WTC11 (cell line): ENCODE results near the gene MAN2B1. TPM values are rescaled to one million over a fixed set of nuclear protein-coding genes. Genes with fewer than 3 reads are reported as not detected.

Source experiments
- ATAC-seq: fragments of 200-7000 bp; cut with Tn5 transposase; 2 replicates; pipeline ENCODE4 v1.10.0; 2021; ENCODE audit warnings: mild to moderate bottlenecking, moderate library complexity
- CTCF ChIA-PET: fragments of 300-600 bp; sonication (Branson Sonifier 250); formaldehyde crosslinking; loops from one replicate; lab custom pipeline; 2021; ENCODE audit warnings: antibody characterized with exemption; lab: Charles Lee
- POLR2A ChIA-PET: fragments of 350-600 bp; sonication (Branson Sonifier 250); formaldehyde crosslinking; loops from one replicate; lab custom pipeline; 2021; ENCODE audit warnings: antibody characterized with exemption; lab: Charles Lee
- DNase-seq: peaks from one replicate; pipeline ENCODE4 v3.0.0; 2021; ENCODE audit warnings: low spot score
- H3K27ac Mint-ChIP-seq: 2 replicates; pipeline ENCODE4 v1.8.0; 2021; ENCODE audit warnings: mixed read lengths
- H3K27me3 Mint-ChIP-seq: 2 replicates; pipeline ENCODE4 v1.8.0; 2021; ENCODE audit warnings: low read depth, mild to moderate bottlenecking, moderate library complexity, mixed read lengths
- H3K36me3 Mint-ChIP-seq: 2 replicates; pipeline ENCODE4 v1.8.0; 2021; ENCODE audit warnings: mixed read lengths
- H3K4me1 Mint-ChIP-seq: 2 replicates; pipeline ENCODE4 v1.8.0; 2022; ENCODE audit warnings: mixed read lengths
- H3K4me3 Mint-ChIP-seq: 2 replicates; pipeline ENCODE4 v1.8.0; 2021; ENCODE audit warnings: mild to moderate bottlenecking, moderate library complexity, mixed read lengths
- H3K9me3 Mint-ChIP-seq: 2 replicates; pipeline ENCODE4 v1.8.0; 2021; ENCODE audit warnings: mixed read lengths
- CBFB ChIP-seq: sonication (generic); formaldehyde crosslinking; IDR thresholded peaks from 2 replicates; pipeline ENCODE4 v1.8.1; 2022; ENCODE audit warnings: mild to moderate bottlenecking, low read depth, missing genetic modification reagents
- CREB1 ChIP-seq: sonication (generic); formaldehyde crosslinking; IDR thresholded peaks from 2 replicates; pipeline ENCODE4 v1.8.0; 2023; ENCODE audit warnings: mild to moderate bottlenecking, missing genetic modification reagents
- ELF4 ChIP-seq: sonication (generic); formaldehyde crosslinking; IDR thresholded peaks from 2 replicates; pipeline ENCODE4 v1.8.1; 2022; ENCODE audit warnings: low read depth, mild to moderate bottlenecking, moderate library complexity, missing genetic modification reagents
- EMX1 ChIP-seq: fragments of 250-450 bp; sonication (Bioruptor Pico); IDR thresholded peaks from 2 replicates; pipeline ENCODE4 v1.8.0; 2021; ENCODE audit warnings: mild to moderate bottlenecking
- GABPB1 ChIP-seq: sonication (generic); formaldehyde crosslinking; IDR thresholded peaks from 2 replicates; pipeline ENCODE4 v1.8.1; 2023; ENCODE audit warnings: mild to moderate bottlenecking, missing genetic modification reagents
- GRHL2 ChIP-seq: fragments of 250-450 bp; sonication (Bioruptor Pico); IDR thresholded peaks from 2 replicates; pipeline ENCODE4 v1.8.0; 2022; ENCODE audit warnings: mild to moderate bottlenecking, moderate library complexity; ENCODE audit not compliant: insufficient replicate concordance, severe bottlenecking
- HMGXB4 ChIP-seq: sonication (generic); formaldehyde crosslinking; IDR thresholded peaks from 2 replicates; pipeline ENCODE4 v1.8.1; 2023; ENCODE audit warnings: mild to moderate bottlenecking, moderate library complexity, missing genetic modification reagents
- IRF1 ChIP-seq: sonication (generic); formaldehyde crosslinking; IDR thresholded peaks from 2 replicates; pipeline ENCODE4 v1.8.0; 2023; ENCODE audit warnings: missing genetic modification reagents
- KAT7 ChIP-seq: sonication (generic); formaldehyde crosslinking; IDR thresholded peaks from 2 replicates; pipeline ENCODE4 v1.8.1; 2023; ENCODE audit warnings: missing genetic modification reagents, mild to moderate bottlenecking, borderline replicate concordance
- MLX ChIP-seq: sonication (generic); formaldehyde crosslinking; IDR thresholded peaks from 2 replicates; pipeline ENCODE4 v1.8.1; 2023; ENCODE audit warnings: mild to moderate bottlenecking, missing genetic modification reagents, moderate library complexity
- MXD4 ChIP-seq: fragments of 250-450 bp; sonication (Bioruptor Pico); IDR thresholded peaks from 2 replicates; pipeline ENCODE4 v1.8.0; 2021; ENCODE audit warnings: mild to moderate bottlenecking, moderate library complexity, borderline replicate concordance
- NFE2L1 ChIP-seq: sonication (generic); formaldehyde crosslinking; IDR thresholded peaks from 2 replicates; pipeline ENCODE4 v1.8.1; 2023; ENCODE audit warnings: missing genetic modification reagents
- NR1H2 ChIP-seq: sonication (generic); formaldehyde crosslinking; IDR thresholded peaks from 2 replicates; pipeline ENCODE4 v1.9.0; 2021; ENCODE audit warnings: mild to moderate bottlenecking, moderate library complexity, missing genetic modification reagents
- NR2C2 ChIP-seq: sonication (generic); formaldehyde crosslinking; IDR thresholded peaks from 2 replicates; pipeline ENCODE4 v1.8.0; 2022; ENCODE audit warnings: mild to moderate bottlenecking, missing genetic modification reagents
- PRDM15 ChIP-seq: sonication (generic); formaldehyde crosslinking; IDR thresholded peaks from 2 replicates; pipeline ENCODE4 v1.8.0; 2022; ENCODE audit warnings: missing genetic modification reagents
- SOX15 ChIP-seq: fragments of 250-450 bp; sonication (Bioruptor Pico); IDR thresholded peaks from 2 replicates; pipeline ENCODE4 v1.9.0; 2021; ENCODE audit warnings: mild to moderate bottlenecking
- STAT6 ChIP-seq: sonication (generic); formaldehyde crosslinking; conservative IDR thresholded peaks from 2 replicates; pipeline ENCODE4 v1.8.1; 2023; ENCODE audit warnings: mild to moderate bottlenecking, low read depth, missing genetic modification reagents, moderate library complexity
- TP53 ChIP-seq: sonication (generic); formaldehyde crosslinking; IDR thresholded peaks from 2 replicates; pipeline ENCODE4 v1.8.1; 2023; ENCODE audit warnings: mild to moderate bottlenecking, missing genetic modification reagents
- ZNF138 ChIP-seq: sonication (generic); formaldehyde crosslinking; conservative IDR thresholded peaks from 2 replicates; pipeline ENCODE4 v1.8.1; 2022; ENCODE audit warnings: mild to moderate bottlenecking, moderate library complexity, missing genetic modification reagents
- ZNF219 ChIP-seq: sonication (generic); formaldehyde crosslinking; IDR thresholded peaks from 2 replicates; pipeline ENCODE4 v1.8.0; 2023; ENCODE audit warnings: missing genetic modification reagents, mild to moderate bottlenecking, borderline replicate concordance
- ZNF317 ChIP-seq: sonication (generic); formaldehyde crosslinking; IDR thresholded peaks from 2 replicates; pipeline ENCODE4 v1.8.1; 2023; ENCODE audit warnings: low read depth, mild to moderate bottlenecking, moderate library complexity, missing genetic modification reagents, borderline replicate concordance
- ZNF423 ChIP-seq: fragments of 250-450 bp; sonication (Bioruptor Pico); IDR thresholded peaks from 2 replicates; pipeline ENCODE4 v2.1.2; 2022; ENCODE audit warnings: mild to moderate bottlenecking, moderate library complexity
- total RNA-seq: library from RNA; stranded (reverse); gene quantifications from 3 replicates; pipeline ENCODE4 v1.2.3, GENCODE V29; 2021

MAN2B1 gene
- total RNA-seq, 1 experiment from 2014 or later = 73.4 TPM

GRCh38 chr19:12607631-12608030, 58.9 kb downstream of the MAN2B1 start:
- ATAC-seq = no peak
- Mint-ChIP-seq H3K27me3 (no peaks in the 10 kb centered on the region), H3K4me1 (peaks cover 3% of the 10 kb centered on the region), H3K36me3 (peaks cover 10% of the 10 kb centered on the region; the same call in 1 of the 2 replicates), H3K4me3 (no peak overlapping the region), H3K27ac (no peak overlapping the region), H3K9me3 (no peaks in the 10 kb centered on the region)
- TF ChIP-seq MLX = no peak
- TF ChIP-seq ZNF138 (CRISPR knock-in tag) = no peak
- ChIA-PET POLR2A (no interaction called here), CTCF (interaction anchor here (1.1 kb wide), 1 partner anchor 32 kb away, joined by 3 read pairs; no protein-coding TSS in a partner anchor)
- DNase-seq = no peak

- ATAC-seq (no peak), DNase-seq (no peak)
- H3K27me3 Mint-ChIP-seq = no peaks in the 10 kb centered on the region
- H3K27ac Mint-ChIP-seq = no peak overlapping the region
- CTCF ChIA-PET = interaction anchor here (1.1 kb wide), 1 partner anchor 33 kb away, joined by 3 read pairs; no protein-coding TSS in a partner anchor
- no peak overlapping the region for H3K4me3 Mint-ChIP-seq
- no peak for TF ChIP-seq NFE2L1 (CRISPR knock-in tag)
- no peak for TF ChIP-seq TP53 (CRISPR knock-in tag)
- no peak for TF ChIP-seq ZNF219
- TF ChIP-seq NR2C2 (CRISPR knock-in tag) = no peak
- no peak for TF ChIP-seq HMGXB4 (CRISPR knock-in tag)
- no peak for TF ChIP-seq ELF4
- no peak for TF ChIP-seq ZNF423 (CRISPR knock-in tag)
- TF ChIP-seq IRF1 (CRISPR knock-in tag) = no peak
- no peak for TF ChIP-seq GABPB1 (CRISPR knock-in tag)
- no peak for TF ChIP-seq NR1H2
- no peak for TF ChIP-seq EMX1 (CRISPR knock-in tag)
- TF ChIP-seq STAT6 (CRISPR knock-in tag) = no peak
- no peak for TF ChIP-seq CBFB (CRISPR knock-in tag)
- TF ChIP-seq ZNF317 (CRISPR knock-in tag) = no peak
- TF ChIP-seq SOX15 (CRISPR knock-in tag) = no peak
- POLR2A ChIA-PET = no interaction called here
- peaks cover 14% of the 10 kb centered on the region; the same call in 1 of the 2 replicates for H3K36me3 Mint-ChIP-seq
- H3K4me1 Mint-ChIP-seq = peaks cover 3% of the 10 kb centered on the region
- no peaks in the 10 kb centered on the region for H3K9me3 Mint-ChIP-seq
Measured at GRCh38 chr19:12606796-12607195, 59.7 kb downstream of the MAN2B1 start.

GRCh38 chr19:12603714-12604113, 62.8 kb downstream of the MAN2B1 start:
- ChIA-PET CTCF (no interaction called here), POLR2A (no interaction called here)
- peaks cover 17% of the 10 kb centered on the region; the same call in 1 of the 2 replicates for H3K36me3 Mint-ChIP-seq
- no peaks in the 10 kb centered on the region for H3K9me3 Mint-ChIP-seq
- no peak overlapping the region for H3K27ac Mint-ChIP-seq
- no peaks in the 10 kb centered on the region for H3K4me1 Mint-ChIP-seq
- DNase-seq = no peak
- no peak for ATAC-seq
- no peak overlapping the region for H3K4me3 Mint-ChIP-seq
- H3K27me3 Mint-ChIP-seq = no peaks in the 10 kb centered on the region
- no peak for TF ChIP-seq PRDM15
- no peak for TF ChIP-seq KAT7 (CRISPR knock-in tag)
- TF ChIP-seq MXD4 (CRISPR knock-in tag) = no peak
- TF ChIP-seq CREB1 = no peak
- no peak for TF ChIP-seq GRHL2 (CRISPR knock-in tag)
